HG03060 (cell line): ENCODE results near the gene PROX1.
A peak's percentile ranks its signal among the peaks of the same experiment; 100 is the strongest.

Experiments used
- ATAC-seq: cut with Tn5 transposase; IDR thresholded peaks from one replicate; pipeline ENCODE4 v1.9.1; 2021; ENCODE audit warnings: low read depth, moderate number of reproducible peaks; ENCODE audit not compliant: unreplicated experiment

Gene PROX1

DNA sequence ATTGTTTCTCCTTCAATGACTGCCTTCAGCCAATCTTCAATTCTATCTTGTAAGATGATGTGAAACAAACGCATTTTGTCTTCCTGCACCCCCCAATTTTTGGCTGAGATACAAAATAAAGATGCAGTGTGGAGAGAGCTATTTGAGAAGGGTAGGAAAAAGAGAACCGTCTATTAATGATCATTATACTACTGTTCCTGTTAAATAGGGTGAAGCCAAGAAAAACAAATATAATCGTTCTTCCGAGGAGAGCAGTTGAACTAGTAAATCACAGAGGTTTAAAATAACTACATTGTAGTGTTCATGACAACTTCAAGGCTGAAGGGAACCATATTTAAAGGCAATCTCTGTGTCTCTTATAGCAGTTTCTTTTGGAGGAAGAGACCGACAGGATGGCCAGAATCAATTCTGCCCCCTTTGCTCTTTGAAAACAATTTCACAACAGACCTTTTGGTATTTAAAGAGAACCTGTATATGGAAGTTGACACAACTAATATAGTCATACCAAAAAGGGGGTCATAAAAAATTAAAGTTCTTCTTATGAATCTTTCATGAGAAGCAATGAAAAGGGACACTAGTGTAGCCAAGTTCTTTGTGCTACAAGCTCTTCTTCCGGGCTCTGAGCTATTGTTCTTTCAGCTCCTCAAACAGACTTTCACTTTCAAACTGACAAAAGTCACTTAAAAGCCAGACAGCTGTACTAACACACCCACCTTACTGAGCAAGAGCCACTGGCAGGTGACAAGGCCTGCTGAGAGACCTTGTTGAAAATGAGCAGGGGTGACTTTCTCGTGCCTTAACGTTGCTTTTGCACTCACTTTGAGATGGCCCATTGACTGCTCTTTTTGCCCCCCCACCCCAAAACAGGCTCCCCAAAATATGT, 30.9 kb downstream of the PROX1 start:
- ATAC-seq, result peak; percentile 83

DNA sequence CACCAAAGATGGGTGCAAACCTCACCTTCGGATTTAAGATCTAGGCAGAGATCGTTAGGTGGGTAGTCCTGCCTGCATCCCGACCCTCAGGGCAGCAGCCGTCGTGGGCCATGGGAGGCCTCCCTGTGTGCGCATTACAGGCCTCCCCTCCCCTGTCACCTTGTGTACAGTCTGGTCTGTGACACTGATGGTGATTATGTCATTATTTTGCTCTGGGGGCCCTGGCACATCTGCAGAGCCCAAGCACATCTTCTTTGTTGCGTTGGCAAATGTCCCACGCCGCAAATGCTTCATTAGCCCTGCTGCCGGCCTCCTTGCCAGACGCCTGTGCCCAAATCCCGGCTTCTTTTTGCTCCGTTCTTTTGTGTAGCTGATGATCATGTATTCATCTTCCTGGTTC, 31.7 kb downstream of the PROX1 start:
- ATAC-seq, result no peak

DNA sequence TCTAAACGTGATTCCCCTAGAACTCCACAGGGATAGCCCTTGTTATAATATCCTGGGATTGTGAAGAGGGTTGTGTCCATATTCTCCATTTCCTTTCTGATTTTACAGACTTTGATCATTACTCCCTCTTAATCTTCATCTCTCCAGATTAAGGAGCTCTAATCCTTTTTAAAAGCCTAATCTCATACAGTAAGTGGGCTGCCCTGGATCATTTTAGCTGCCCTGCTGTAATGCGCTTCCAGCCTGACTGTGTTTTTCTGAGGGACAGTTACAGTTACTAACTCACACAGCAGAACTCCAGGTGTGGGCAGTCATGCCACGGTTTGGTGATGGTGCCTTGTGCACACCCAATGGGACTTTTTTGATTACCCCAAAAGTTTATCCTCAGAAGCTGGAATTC, 33.5 kb downstream of the PROX1 start:
- ATAC-seq, result no peak

DNA sequence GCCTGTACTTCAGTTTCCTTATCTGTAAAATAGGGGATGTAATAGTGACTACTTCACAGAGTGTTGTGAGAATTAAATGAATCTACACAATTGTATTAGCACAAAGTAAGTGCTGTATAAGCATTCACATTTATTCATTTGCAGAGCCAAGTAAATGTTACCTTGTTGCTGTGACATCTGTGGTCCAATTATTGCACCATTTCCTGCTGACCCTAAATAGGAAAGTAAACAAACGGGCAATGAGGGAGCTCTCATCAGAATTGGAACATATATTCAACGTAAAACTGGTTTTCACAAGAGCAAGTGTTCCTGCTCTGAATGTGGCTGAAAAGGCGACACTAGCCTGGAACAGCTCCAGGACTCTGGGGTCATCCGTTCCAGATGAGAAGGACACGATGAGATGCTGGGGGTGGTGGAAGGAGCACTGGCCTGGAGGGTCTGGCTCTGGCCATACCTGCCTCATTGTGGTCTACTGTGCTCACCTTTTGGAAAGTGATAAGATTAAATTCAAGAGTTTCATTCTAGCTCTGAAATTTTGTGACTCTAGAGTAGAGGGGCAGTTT, 34.5 kb downstream of the PROX1 start:
- ATAC-seq, result no peak

DNA sequence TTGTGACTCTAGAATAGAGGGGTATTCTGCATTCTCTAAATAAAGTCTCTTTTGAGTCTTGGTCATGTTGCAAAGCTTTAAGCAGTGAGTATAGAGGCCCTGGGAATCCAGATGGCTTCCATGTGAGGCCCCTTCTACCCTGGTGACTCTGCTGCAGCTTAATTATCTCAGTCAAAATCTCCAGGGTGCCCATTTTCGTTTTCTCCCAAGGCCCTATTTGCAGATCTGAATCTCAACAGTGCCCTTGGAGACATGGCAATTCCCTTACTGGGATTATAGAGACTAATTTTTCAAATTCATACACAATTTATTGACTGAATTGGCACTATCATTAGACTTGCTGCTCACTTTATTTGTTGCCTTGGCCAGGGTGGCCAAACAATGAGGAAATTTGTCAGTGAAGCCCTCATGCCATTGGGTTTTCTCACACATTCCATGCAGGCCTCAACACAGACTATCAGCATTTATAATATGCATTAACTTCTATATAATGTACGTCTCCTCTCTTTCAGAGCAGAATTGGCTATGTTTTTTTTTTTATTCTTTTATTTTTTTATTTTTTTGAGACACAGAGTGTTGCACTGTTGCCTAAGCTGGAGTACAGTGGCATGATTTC, 35.1 kb downstream of the PROX1 start:
- ATAC-seq, result no peak

DNA sequence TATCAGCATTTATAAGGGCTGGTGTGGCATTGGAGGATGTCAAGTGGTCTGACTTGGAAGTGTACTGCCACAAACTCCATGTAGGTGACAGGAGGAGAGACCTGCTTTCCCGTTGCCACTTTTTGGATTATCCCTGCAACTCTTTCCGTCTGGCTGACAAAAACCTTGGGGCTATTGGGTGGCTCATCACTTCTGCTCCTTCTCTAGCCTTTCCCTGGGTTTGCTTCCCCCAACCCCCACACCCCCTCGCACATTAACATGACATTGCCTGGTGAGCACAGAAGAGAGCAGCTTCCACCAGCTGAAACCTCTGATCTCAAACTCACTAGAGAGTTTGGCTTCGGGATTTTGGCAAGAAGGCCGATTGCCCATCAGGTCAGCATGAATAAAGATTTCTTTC, 39.2 kb downstream of the PROX1 start:
- ATAC-seq, result no peak

DNA sequence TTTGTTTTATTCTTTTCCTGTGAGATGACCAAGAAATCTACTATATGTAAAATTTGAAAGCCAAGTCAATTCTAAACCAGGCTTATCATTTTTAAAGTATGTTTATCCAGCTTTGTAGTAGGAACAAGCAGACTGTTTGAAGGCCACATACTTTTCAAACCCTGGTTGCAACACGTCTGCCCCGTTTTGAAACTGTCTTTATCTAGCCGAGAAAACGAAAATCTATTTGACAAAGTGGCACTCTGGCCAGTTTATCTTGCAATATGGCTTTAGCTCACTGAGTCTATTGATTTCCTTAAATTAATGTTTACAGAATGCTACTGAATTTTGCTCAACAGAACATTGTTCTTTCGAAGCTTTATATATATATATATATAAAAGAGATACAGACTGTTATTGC, 39.7 kb downstream of the PROX1 start:
- ATAC-seq, result no peak

DNA sequence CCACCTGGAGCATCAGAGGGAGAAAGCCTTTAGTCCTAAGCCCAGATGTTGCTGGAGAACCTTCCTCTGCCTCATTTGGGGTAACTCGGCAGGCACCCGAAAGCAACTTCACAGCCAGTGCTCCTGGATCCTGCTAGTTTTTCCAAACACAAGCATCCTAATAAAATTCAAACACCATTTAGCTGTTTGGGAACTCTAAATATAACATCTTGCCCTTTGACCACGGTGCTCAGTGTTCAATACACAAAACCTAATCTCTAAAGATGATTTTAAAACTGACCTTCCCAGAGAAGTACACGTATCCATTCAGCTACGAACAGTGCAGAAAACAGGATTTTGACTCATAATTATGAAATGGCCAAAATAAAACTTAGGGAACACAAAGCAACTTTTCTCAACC, 40.3 kb downstream of the PROX1 start:
- ATAC-seq, result no peak

DNA sequence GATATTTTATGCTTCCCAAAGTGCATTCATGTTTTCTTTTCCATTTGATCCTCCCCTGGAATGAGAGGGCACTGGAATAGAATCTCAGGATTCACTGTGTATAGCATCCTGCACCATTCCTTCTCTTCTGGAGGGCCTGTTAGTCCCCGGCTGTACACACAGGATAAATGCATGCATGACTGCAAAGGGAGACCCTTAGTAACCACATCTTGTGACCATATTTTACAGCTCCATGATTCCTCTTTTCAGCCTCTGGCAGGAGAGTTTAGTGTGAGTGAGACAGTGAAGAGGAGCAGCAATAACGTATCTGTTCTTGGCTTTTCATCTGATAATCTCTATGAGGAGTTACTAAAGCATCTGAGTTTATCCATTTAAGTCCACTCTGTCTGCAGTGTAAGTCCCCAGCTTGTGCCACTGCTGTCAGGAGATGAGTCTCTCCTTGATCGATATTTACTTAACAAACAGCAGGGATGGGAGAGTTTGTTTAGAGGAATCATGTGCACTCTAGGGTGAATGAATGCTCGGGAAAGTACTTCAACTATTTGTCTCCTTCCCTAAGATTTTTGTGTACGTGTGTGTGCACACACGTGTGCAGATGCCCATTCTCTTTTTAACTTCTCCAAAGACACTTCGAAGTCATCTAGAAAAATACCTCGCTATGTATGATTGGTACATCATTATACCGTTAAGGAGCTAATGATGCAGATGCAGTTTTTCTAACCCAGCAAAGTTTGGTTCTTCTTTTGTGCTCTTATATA, 41.1 kb downstream of the PROX1 start:
- no peak for ATAC-seq

DNA sequence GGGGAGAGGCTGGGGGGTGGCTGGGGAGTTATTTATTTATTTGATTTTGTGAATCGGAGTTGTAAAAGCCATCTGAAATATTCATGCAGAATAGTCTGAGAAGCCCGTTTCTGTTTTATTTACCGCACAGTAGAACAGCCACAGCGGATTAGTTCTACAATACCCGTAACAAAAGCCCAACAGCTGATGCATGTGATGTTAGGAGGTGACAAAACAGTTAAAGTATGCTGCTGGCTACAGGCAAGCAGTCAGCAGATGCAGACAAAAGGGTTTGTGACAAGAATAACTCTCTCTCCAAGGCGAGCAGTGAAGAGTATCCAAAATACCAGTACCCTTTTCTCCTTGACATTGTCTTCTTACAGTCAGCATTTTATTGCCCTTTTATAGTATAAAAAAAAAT, 42.0 kb downstream of the PROX1 start:
- no peak for ATAC-seq

DNA sequence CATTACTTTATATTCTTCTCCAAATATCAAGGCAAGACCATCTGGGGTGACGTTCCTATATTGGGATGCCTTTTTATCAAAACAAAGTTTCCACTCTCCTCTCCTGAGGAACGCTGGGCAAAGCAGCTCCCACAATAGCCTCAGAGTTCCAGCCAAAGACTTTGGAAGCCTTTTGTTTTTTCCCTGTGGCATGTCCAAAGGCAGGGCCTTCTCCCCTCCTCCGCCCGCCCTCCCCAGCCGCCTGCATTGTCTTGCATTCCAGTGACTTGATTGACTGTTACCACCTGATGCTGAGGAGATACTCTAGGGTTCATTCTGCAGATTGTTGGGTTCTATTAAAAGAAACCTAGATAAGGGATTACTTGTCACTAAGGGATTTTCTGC, 43.5 kb downstream of the PROX1 start:
- no peak for ATAC-seq

DNA sequence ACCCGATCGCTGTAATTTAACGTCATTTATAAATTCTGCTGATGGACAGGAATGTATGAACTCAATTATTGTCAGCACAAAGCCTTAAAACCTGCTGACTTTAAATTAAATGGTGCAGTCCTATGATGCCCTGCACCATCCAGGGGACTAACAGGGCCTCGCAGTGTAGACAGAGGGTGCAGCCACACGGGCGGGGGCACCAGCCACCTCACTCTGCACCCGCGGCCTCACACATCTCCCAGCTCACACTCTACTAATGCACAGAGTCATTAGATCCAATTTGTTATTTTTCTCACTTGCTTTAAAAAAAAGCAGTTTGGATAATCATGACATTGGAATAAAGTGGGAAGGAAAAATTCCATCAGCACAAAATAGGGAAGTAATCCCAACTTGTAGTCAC, 49.7 kb downstream of the PROX1 start:
- no peak for ATAC-seq

DNA sequence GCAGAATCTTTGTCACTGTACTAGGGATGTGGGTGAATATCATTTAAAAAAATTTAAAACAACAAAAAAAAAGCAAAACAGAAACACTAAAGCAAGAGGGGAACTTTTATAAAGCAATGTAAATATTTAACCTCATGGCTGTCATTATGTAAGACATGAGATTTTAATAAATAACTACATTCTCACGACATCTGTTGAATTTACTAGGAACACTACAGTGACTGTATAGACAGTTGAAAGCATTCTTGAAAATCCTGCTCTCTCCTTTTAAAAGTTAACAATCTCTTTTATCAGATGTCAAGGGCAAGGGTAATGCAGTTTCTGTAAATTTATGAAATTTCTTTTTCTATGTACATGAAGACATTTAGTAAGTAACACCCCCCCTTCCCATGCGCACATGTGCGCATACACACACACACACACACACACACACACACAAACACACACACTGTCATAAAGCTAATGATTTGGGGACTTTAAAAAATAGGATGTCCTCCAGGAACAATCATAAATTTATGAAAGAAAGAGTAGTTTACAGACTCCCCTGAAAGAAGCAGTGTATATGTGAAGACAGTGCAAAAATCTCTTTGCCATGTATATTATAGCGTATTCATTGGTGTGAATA, 51.7 kb downstream of the PROX1 start:
- ATAC-seq, result no peak

DNA sequence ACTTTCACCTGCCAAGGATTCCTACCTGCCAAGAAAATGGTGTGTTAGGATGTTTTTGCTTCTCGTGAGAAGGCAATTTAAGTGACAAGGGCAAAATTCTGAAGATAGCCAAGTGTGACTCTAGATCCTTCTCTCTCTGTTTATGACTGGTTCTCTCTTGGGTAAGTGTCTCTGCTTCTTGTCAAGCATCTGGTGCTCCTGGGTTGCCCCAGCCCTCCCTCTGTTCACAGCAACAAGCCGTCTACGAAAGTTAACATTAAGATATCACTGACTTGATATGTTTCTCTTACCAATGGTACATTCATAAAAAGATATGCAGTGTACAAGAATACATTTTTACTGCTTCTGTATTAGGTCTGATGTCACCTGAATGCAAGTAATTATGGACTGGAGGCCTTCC, 55.4 kb downstream of the PROX1 start:
- ATAC-seq, result no peak

DNA sequence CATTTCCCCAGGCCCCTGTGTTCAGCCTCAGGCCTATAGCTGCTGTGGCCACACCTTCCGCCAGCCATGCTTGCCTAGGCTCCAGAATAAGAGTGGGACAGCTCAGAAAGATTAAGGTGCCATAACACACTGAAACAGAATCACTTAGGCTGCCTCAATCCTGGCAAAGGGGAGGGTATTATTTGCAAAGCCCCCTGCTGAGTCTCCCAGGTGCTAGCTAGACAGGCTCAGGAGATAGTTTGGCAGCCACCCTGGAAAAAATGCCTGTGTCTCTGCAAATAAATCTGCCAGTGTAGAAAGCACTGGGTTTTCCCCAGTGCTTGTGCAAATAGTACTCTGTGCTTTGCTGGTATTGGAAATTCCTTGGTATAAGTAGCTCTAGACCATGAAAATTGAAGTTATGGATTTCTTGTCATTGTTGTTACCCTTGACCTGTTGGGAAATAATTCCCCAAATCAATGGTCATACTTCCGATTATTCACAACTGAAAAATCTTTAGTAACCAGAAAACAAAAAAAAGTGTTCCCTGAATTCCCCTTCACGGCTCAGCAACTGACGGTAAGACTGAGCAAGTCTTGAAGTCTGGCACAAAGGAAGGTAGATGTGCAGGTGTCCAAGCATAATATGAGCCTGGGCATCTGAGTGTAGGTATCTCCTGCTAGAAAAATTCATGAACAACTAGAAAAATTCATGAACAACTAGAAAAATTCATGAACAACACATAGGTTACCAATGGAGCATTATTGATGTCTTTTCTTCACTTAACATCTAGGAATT, 56.9 kb downstream of the PROX1 start:
- ATAC-seq, result no peak

DNA sequence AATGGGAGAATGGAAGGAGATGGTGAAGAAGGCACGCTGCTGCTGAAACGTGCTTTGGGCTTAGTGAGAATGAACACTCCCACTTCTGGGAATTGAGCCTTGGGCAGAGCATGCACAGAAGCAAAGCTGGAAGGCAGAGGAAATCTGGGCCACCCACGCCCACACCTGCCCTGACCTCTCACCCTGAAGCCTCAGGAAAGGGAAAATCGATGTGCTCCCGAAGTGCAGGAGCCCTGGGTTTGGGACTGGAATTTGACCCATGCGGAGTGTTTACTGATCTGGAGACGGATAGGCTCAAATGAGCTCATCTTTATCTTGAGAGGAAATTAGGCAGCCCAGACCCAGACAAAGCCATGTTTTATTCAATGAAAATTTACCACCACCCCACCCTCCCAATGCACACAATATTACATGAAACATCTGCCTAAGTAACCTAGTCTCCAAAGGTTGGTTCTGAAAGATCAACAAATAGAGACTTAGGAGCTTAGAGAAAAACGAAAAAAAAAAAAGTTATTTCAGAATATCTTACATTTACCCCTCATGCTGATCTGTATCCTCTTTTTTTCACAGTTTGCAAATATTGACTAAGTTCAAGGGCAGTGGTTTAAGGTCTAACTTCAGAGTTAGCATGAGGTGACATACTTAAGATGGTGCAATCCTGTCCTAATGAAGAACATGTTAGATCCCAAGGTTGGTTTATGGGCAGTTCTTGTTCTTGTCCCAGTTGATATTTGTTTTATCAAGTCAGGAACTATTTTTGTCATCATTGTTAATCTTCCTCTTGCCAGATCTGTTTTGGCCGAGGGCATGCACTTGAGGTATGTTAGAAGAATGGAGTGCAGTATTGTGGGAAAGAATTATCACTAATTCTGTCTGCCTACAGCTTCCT, 63.0 kb downstream of the PROX1 start:
- no peak for ATAC-seq

DNA sequence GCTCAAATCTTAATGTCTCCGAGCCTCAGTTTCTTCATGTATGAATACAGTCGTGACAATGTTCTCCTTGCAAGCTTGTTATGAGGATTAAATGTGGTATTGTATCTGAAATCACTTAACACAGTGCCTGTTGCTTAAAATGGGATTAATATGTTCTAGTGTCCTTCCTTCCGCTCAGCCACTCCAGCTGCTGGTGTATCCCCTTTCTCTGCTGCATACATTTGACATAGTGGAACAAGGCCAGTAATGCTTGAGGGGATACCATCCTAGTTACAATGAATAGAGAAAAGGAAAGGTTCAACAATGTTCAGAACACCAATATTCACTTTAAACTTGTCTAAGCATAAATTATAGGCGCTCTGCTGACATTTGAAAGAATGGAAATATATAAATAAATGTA, 64.0 kb downstream of the PROX1 start:
- ATAC-seq, result no peak

DNA sequence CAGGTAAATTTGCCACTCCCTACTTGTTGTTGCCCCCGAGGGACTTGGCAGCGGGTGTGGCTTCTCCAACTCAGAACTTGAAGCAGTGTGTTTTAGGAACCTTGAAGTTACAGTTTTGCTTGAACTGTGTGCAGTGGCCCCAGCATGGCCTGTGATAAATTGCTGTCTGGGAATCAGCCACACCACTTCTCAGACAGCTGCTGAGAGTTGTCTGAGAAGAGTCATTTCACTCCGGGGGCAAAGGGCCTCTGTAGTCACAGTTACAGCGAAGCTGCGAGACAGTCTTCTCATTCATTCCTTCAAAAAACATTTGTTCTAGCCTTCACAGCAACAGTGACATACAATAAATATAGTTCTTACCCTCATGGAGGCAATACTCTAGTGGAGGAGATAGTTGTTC, 70.3 kb downstream of the PROX1 start:
- ATAC-seq, result no peak

DNA sequence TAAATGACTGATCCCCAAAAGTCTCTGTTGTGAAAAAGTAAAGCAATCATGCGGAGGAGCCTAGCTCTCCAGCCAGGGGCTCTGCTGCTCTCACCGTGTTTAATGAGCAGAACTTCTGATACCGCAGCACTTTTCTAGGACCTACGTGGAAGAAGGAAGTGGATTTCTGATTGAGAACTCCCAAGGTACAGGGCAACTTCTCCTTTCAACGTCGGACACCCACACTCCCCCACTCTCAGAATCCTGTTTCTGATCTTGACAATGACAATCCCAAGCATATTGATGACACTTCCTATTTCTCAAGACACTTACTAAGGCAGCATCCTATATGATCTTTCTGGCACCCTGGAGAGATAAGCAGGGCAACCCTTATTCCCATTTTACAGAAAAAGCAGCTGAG, 78.4 kb downstream of the PROX1 start:
- ATAC-seq, result no peak
